ENCODE measurements around the gene TEAD1.

Gene TEAD1

GRCh38 chr11:12765428-12765827 lies 91.2 kb downstream of the TEAD1 start:
- no CpG with 5 or more reads among the region's 3 CpGs for WGBS, 2 donors (ENCODE audit: extremely low coverage in 2 of 2, insufficient read length in 2 of 2, insufficient replicate concordance in 1 of 2)
- Histone ChIP-seq H2BK15ac (ENCODE audit: low read length) (no peak overlapping the region), H3K27ac (replicated peaks; ENCODE audit: low read length) (no peak overlapping the region)

GRCh38 chr11:12767027-12767426 lies 92.8 kb downstream of the TEAD1 start:
- WGBS, 2 donors (ENCODE audit: extremely low coverage in 2 of 2, insufficient read length in 2 of 2, insufficient replicate concordance in 1 of 2) = no CpG with 5 or more reads among the region's 3 CpGs
- peaks cover 24 to 82% of the 10 kb centered on the region in 2 donors for H3K36me3 ChIP-seq (replicated peaks in 1 of 2; ENCODE audit: control insufficient read depth in 2 of 2, insufficient read depth in 2 of 2, low read length in 2 of 2)

More at GRCh38 chr11:12765428-12765827, 91.2 kb downstream of the TEAD1 start:
- H3K9ac ChIP-seq (ENCODE audit: low read depth, low read length, poor library complexity) = no peak overlapping the region
- no peak overlapping the region for H3K18ac ChIP-seq (ENCODE audit: low read length)
- H2BK120ac ChIP-seq (ENCODE audit: low read depth, low read length) = no peak overlapping the region
- H3K4me3 ChIP-seq (ENCODE audit: low read length in 2 of 2) = no peak overlapping the region
- no peak overlapping the region for H2BK5ac ChIP-seq (ENCODE audit: low read length)
- H3K79me1 ChIP-seq (ENCODE audit: low read depth, low read length) = peaks cover 3% of the 10 kb centered on the region
- no peak overlapping the region for H3K14ac ChIP-seq (ENCODE audit: low read length)
- no peak overlapping the region for H2AFZ ChIP-seq (ENCODE audit: low read length)
- peaks cover 22 to 70% of the 10 kb centered on the region in 2 donors for H3K36me3 ChIP-seq (replicated peaks in 1 of 2; ENCODE audit: control insufficient read depth in 2 of 2, insufficient read depth in 2 of 2, low read length in 2 of 2)
- H3K4me2 ChIP-seq (ENCODE audit: insufficient read depth, low read length, poor library complexity, severe bottlenecking) = no peak overlapping the region
- H3K27me3 ChIP-seq (ENCODE audit: control insufficient read depth in 3 of 3, insufficient read depth in 3 of 3, low read depth in 1 of 3, low read length in 3 of 3) = no peaks in the 10 kb centered on the region
- H4K91ac ChIP-seq (ENCODE audit: low read depth, low read length, poor library complexity) = no peak overlapping the region
- DNase-seq (ENCODE audit: low spot score) = no peak
- peaks cover 0 to 13% of the 10 kb centered on the region in 2 donors for H3K4me1 ChIP-seq (ENCODE audit: control insufficient read depth in 2 of 2, insufficient read depth in 1 of 2, low read depth in 1 of 2, low read length in 2 of 2)
- no peaks in the 10 kb centered on the region for H3K9me3 ChIP-seq (replicated peaks in 1 of 2; ENCODE audit: control insufficient read depth in 2 of 2, insufficient read depth in 1 of 2, low read depth in 1 of 2, low read length in 2 of 2)
- no peak overlapping the region for H4K8ac ChIP-seq (ENCODE audit: low read depth, low read length)
- H2AK5ac ChIP-seq (ENCODE audit: low read depth, low read length) = no peak overlapping the region
- H3K4ac ChIP-seq (ENCODE audit: low read length) = no peak overlapping the region
- no peak overlapping the region for H2BK12ac ChIP-seq (ENCODE audit: low read length)
- no peak overlapping the region for H3K23ac ChIP-seq (ENCODE audit: low read depth, low read length, poor library complexity)

GRCh38 chr11:12767577-12767976 lies 93.4 kb downstream of the TEAD1 start:
- Histone ChIP-seq H2AFZ (ENCODE audit: low read length) (no peak overlapping the region), H3K4me3 (ENCODE audit: low read length in 2 of 2) (no peak overlapping the region), H2BK5ac (ENCODE audit: low read length) (no peak overlapping the region), H3K14ac (ENCODE audit: low read length) (no peak overlapping the region), H3K9me3 (replicated peaks in 1 of 2; ENCODE audit: control insufficient read depth in 2 of 2, insufficient read depth in 1 of 2, low read depth in 1 of 2, low read length in 2 of 2) (no peaks in the 10 kb centered on the region), H3K18ac (ENCODE audit: low read length) (no peak overlapping the region), H3K9ac (ENCODE audit: low read depth, low read length, poor library complexity) (no peak overlapping the region), H3K23ac (ENCODE audit: low read depth, low read length, poor library complexity) (no peak overlapping the region), H3K4ac (ENCODE audit: low read length) (no peak overlapping the region), H4K91ac (ENCODE audit: low read depth, low read length, poor library complexity) (no peak overlapping the region), H2BK15ac (ENCODE audit: low read length) (no peak overlapping the region), H3K79me1 (ENCODE audit: low read depth, low read length) (peaks cover 5% of the 10 kb centered on the region), H3K4me2 (ENCODE audit: insufficient read depth, low read length, poor library complexity, severe bottlenecking) (no peak overlapping the region), H3K4me1 (ENCODE audit: control insufficient read depth in 2 of 2, insufficient read depth in 1 of 2, low read depth in 1 of 2, low read length in 2 of 2) (peaks cover 0 to 11% of the 10 kb centered on the region in 2 donors), H3K27ac (replicated peaks; ENCODE audit: low read length) (no peak overlapping the region), H2BK120ac (ENCODE audit: low read depth, low read length) (no peak overlapping the region), H2BK12ac (ENCODE audit: low read length) (no peak overlapping the region), H3K27me3 (ENCODE audit: control insufficient read depth in 3 of 3, insufficient read depth in 3 of 3, low read depth in 1 of 3, low read length in 3 of 3) (no peaks in the 10 kb centered on the region), H4K8ac (ENCODE audit: low read depth, low read length) (no peak overlapping the region), H3K36me3 (replicated peaks in 1 of 2; ENCODE audit: control insufficient read depth in 2 of 2, insufficient read depth in 2 of 2, low read length in 2 of 2) (peaks cover 25 to 87% of the 10 kb centered on the region in 2 donors), H2AK5ac (ENCODE audit: low read depth, low read length) (no peak overlapping the region)
- no peak for DNase-seq (ENCODE audit: low spot score)
- WGBS, 2 donors (ENCODE audit: extremely low coverage in 2 of 2, insufficient read length in 2 of 2, insufficient replicate concordance in 1 of 2) = no CpG with 5 or more reads among the region's 5 CpGs

More at GRCh38 chr11:12767027-12767426, 92.8 kb downstream of the TEAD1 start:
- no peaks in the 10 kb centered on the region for H3K27me3 ChIP-seq (ENCODE audit: control insufficient read depth in 3 of 3, insufficient read depth in 3 of 3, low read depth in 1 of 3, low read length in 3 of 3)
- no peak overlapping the region for H4K91ac ChIP-seq (ENCODE audit: low read depth, low read length, poor library complexity)
- H3K4me2 ChIP-seq (ENCODE audit: insufficient read depth, low read length, poor library complexity, severe bottlenecking) = no peak overlapping the region
- no peaks in the 10 kb centered on the region for H3K9me3 ChIP-seq (replicated peaks in 1 of 2; ENCODE audit: control insufficient read depth in 2 of 2, insufficient read depth in 1 of 2, low read depth in 1 of 2, low read length in 2 of 2)
- H3K18ac ChIP-seq (ENCODE audit: low read length) = no peak overlapping the region
- H3K4me3 ChIP-seq (ENCODE audit: low read length in 2 of 2) = no peak overlapping the region
- no peak overlapping the region for H3K27ac ChIP-seq (replicated peaks; ENCODE audit: low read length)
- peaks cover 5% of the 10 kb centered on the region for H3K79me1 ChIP-seq (ENCODE audit: low read depth, low read length)
- no peak overlapping the region for H4K8ac ChIP-seq (ENCODE audit: low read depth, low read length)
- no peak overlapping the region for H2BK12ac ChIP-seq (ENCODE audit: low read length)
- no peak for DNase-seq (ENCODE audit: low spot score)
- H2AK5ac ChIP-seq (ENCODE audit: low read depth, low read length) = no peak overlapping the region
- H3K9ac ChIP-seq (ENCODE audit: low read depth, low read length, poor library complexity) = no peak overlapping the region
- H3K23ac ChIP-seq (ENCODE audit: low read depth, low read length, poor library complexity) = no peak overlapping the region
- no peak overlapping the region for H2BK120ac ChIP-seq (ENCODE audit: low read depth, low read length)
- H3K4ac ChIP-seq (ENCODE audit: low read length) = no peak overlapping the region
- no peak overlapping the region for H2AFZ ChIP-seq (ENCODE audit: low read length)
- peaks cover 0 to 11% of the 10 kb centered on the region in 2 donors for H3K4me1 ChIP-seq (ENCODE audit: control insufficient read depth in 2 of 2, insufficient read depth in 1 of 2, low read depth in 1 of 2, low read length in 2 of 2)
- H2BK15ac ChIP-seq (ENCODE audit: low read length) = no peak overlapping the region
- H3K14ac ChIP-seq (ENCODE audit: low read length) = no peak overlapping the region
- no peak overlapping the region for H2BK5ac ChIP-seq (ENCODE audit: low read length)

- Histone ChIP-seq H3K36me3 (replicated peaks in 1 of 2; ENCODE audit: control insufficient read depth in 2 of 2, insufficient read depth in 2 of 2, low read length in 2 of 2) (peaks cover 25 to 84% of the 10 kb centered on the region in 2 donors), H3K79me1 (ENCODE audit: low read depth, low read length) (peaks cover 5% of the 10 kb centered on the region), H3K14ac (ENCODE audit: low read length) (no peak overlapping the region), H4K91ac (ENCODE audit: low read depth, low read length, poor library complexity) (no peak overlapping the region), H3K23ac (ENCODE audit: low read depth, low read length, poor library complexity) (no peak overlapping the region), H3K27me3 (ENCODE audit: control insufficient read depth in 3 of 3, insufficient read depth in 3 of 3, low read depth in 1 of 3, low read length in 3 of 3) (no peaks in the 10 kb centered on the region), H3K18ac (ENCODE audit: low read length) (no peak overlapping the region), H2BK5ac (ENCODE audit: low read length) (no peak overlapping the region), H2BK15ac (ENCODE audit: low read length) (no peak overlapping the region), H3K9me3 (replicated peaks in 1 of 2; ENCODE audit: control insufficient read depth in 2 of 2, insufficient read depth in 1 of 2, low read depth in 1 of 2, low read length in 2 of 2) (no peaks in the 10 kb centered on the region), H3K4ac (ENCODE audit: low read length) (no peak overlapping the region), H3K4me2 (ENCODE audit: insufficient read depth, low read length, poor library complexity, severe bottlenecking) (no peak overlapping the region), H3K4me1 (ENCODE audit: control insufficient read depth in 2 of 2, insufficient read depth in 1 of 2, low read depth in 1 of 2, low read length in 2 of 2) (peaks cover 0 to 11% of the 10 kb centered on the region in 2 donors), H4K8ac (ENCODE audit: low read depth, low read length) (no peak overlapping the region), H2BK120ac (ENCODE audit: low read depth, low read length) (no peak overlapping the region), H3K9ac (ENCODE audit: low read depth, low read length, poor library complexity) (no peak overlapping the region), H2AFZ (ENCODE audit: low read length) (no peak overlapping the region), H3K4me3 (ENCODE audit: low read length in 2 of 2) (no peak overlapping the region), H3K27ac (replicated peaks; ENCODE audit: low read length) (no peak overlapping the region), H2AK5ac (ENCODE audit: low read depth, low read length) (no peak overlapping the region), H2BK12ac (ENCODE audit: low read length) (no peak overlapping the region)
- no peak for DNase-seq (ENCODE audit: low spot score)
- no CpG with 5 or more reads among the region's 7 CpGs for WGBS, 2 donors (ENCODE audit: extremely low coverage in 2 of 2, insufficient read length in 2 of 2, insufficient replicate concordance in 1 of 2)
Observed at GRCh38 chr11:12768726-12769673, 94.8 kb downstream of the TEAD1 start.

All from neuronal stem cell (in vitro differentiated cells).